ENCODE results near the gene S100PBP.

- TF ChIP-seq CTCF (conservative IDR thresholded peaks at IDR 0.05) (no peak), ZFX (IDR thresholded peaks at IDR 0.05) (no peak)
Measured at GRCh38 chr1:32889731-32890278, 72.4 kb downstream of the S100PBP start.
